NCI-H748 (cell line): ENCODE data around the gene DUOXA2.
A peak's percentile ranks its signal among the peaks of the same experiment; 100 is the strongest.
"Not testable (repeated sequence)": the region's sequence is repeated elsewhere in the genome, so short reads cannot be mapped to it uniquely, and the experiment has no call there.

ENCODE experiments used
- DNase-seq: peaks from one replicate; lab custom pipeline; 2025; ENCODE audit not compliant: unreplicated experiment; lab: John Stamatoyannopoulos, UW

DUOXA2 gene

DNA sequence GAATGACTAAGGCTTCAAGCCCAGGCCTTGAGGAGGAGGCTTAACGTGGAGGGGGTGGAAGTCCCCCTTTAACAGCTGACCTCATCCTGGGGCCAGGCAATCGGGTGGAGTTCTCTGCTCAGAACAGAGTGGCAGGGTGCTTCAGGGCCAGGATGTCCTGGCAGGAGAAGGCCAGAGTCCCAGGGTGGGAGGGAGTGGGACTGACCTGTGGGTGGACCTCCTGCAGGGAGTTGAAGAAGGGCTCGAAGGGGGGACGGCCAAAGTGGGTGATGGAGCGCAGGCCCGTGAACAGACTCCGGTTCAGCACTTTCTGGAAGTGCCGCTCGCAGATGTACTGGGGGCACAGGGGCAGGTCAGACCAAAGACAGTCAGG, 19.8 kb upstream of the DUOXA2 start:
- DNase-seq, result no peak

DNA sequence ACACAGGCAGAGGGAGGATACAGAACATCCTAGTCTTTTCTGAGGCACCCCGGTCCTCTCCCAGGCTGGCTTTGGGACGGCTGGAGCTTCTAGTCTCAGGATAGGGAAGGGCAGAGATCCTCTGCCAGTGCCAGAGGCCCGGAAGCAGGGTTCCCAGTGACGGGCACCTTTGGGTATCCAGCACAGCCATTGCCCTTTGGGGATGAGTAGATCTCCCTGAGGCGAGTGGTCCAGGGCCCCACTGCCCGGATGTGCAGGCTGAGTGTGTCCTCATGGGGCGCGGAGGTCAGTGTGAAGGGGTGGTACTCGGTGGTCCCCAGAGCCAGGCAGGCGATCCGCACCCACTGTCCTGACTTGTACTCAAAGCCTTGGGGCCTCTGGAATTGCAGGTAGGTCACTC, 18.5 kb upstream of the DUOXA2 start:
- DNase-seq, result no peak

DNA sequence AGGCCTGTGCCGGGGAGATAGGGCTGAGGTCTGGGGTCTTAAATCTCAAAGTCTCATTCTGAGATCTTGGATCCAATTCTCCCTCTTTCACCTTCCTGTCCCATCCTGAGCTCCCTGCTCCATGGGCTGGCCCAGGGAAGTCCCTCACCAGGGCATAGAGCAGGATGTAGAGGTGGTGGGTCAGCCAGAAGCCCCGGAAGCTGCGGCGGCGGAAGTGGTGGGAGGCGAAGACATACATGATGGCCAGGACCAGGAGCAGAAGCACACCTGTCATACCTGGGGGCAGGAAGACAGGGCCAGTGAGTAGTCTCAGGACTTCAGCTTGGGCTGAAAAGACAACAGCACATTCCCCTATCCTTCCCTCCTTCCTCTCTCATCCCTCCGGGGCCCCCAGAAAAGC, 16.7 kb upstream of the DUOXA2 start:
- DNase-seq, result no peak

DNA sequence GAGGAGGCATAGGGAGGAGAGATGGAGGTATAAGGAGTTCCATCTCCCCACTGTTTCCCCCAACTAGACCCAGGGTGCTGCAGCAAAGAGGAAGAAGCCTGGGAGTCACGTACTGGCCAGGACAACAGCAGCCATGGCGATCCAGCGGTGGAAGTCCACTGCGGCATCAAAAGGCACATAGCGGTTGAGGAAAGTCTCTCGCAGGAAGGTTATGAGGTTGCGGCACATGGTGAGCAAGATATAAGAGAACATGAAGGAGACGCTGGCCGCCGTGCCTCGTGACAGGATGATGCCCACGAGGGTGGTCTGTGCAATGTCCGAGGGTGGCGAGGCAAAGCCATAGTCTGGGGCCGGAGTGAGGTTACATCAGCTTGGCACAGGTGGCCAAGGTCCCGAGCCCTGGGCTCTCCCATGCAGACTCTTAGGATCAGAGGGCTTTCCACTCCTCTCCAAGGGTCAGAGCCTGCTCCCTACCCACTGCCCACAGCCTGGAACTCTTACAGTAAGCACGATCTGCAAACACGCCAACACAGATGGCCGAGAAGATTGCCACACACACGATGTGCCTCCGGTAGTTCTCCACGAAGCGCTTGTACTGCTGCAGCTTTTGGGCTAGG, 14.5 kb upstream of the DUOXA2 start:
- no peak for DNase-seq

DNA sequence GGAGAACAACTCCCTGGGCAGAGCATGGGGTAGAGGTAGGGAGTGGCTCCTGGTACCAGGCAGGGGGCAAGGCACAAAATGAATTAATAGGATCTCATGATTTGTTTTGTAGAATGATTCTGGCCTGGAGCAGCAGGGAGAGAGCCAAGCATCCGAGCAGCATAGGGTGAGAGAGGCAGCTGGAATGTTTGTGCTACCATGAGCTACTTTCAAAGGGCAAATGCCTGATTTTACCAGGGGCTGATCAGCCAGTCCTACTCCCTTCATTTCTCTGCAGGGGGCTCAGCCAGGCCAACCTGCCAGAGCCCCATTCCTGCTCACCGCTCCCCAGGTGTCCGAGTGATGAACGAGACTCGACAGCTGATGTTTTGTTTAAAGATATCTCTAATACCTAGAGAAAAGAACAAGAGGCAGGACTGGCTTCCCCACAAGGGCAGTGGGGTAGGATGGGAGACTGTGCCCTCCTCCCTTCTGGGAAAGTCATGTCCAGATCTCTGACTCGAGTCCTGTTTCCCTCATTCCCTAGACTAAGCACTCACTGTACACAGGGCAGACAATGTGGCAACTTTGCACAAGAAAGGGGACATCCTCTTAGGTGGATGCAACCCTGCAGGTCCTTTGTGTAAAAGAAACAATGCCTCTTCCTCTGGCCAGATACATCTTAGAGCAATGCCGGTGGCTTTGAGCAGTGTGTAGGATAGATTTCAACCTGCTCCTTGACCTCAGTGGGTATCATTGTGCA, 13.1 kb upstream of the DUOXA2 start:
- no peak for DNase-seq

DNA sequence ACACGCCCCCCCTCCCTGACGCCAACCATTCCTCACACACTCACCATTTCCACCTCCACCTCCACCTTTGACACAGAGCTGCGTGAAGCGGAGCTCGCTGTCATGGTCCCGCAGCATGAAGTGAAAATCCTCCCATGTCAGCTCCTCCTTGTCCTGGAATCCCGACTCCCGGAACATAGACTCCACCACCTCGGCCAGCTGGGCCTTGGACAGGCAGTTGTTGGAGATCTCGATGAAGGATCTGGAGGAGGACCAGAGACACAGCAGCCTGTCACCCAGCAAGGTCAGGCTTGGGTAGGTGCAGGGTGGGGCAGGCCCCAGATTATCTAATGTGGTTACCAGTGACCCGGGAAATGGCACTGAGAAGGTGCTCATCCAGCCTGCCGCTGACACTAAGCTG, 12.4 kb upstream of the DUOXA2 start:
- no peak for DNase-seq

DNA sequence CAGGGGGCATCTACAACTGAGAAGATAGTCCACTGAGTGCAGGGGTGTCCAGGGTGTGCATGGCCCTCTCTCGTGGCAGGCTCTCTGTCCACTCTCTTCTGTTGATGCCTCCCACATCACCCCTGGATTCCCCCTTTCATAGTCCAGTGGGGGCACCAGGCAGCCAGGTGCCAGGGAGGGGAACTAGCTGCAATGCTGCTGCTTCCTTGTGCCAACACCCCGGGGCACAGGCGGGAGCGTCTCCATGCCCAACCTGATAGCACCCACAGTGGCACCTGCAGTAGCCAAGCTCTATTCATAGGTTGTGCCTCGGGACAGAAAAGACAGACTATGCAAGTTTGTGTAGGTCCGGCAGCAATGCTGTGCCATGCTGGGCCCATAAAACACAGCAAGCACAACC, 11.9 kb upstream of the DUOXA2 start:
- no peak for DNase-seq

DNA sequence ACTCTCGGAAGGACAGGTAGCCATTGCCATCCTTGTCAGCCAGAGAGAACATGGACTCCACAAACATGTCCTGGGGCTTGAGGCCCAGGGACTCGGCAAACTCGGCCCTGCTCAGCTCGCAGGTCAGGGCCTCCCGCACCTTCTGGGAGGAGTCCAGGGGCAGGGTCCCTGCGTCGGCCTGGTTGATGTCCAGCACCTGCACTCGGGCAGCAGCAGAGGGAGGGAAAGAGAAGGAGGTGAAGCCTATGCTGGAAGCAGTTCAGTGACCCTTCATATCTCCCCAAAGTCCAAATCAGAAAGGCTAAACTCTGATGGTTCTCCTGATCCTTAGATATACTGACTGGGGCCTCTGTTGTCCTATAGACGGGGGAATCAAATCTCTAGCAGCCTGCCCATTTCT, 10.0 kb upstream of the DUOXA2 start:
- not testable (repeated sequence) for DNase-seq

DNA sequence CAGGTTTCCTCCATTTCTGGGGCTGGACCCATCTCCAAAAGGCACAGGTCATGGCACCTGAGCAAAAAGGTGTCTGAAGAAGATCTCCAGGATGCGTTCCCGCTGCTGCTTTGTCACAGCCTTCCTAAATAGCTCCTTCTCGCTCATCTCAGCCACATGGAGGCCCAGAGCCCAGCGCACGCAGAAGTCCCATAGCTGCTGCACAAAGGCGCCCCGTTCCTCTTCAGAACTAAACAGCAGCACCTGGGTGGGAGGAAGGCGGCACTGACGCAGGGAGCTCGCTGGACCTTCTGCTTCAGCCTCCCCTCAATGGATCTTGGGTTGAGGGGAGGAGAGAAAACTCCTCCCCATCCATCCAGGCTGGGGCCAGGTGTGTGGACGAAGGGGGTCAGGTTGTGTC, 8.5 kb upstream of the DUOXA2 start:
- no peak for DNase-seq

DNA sequence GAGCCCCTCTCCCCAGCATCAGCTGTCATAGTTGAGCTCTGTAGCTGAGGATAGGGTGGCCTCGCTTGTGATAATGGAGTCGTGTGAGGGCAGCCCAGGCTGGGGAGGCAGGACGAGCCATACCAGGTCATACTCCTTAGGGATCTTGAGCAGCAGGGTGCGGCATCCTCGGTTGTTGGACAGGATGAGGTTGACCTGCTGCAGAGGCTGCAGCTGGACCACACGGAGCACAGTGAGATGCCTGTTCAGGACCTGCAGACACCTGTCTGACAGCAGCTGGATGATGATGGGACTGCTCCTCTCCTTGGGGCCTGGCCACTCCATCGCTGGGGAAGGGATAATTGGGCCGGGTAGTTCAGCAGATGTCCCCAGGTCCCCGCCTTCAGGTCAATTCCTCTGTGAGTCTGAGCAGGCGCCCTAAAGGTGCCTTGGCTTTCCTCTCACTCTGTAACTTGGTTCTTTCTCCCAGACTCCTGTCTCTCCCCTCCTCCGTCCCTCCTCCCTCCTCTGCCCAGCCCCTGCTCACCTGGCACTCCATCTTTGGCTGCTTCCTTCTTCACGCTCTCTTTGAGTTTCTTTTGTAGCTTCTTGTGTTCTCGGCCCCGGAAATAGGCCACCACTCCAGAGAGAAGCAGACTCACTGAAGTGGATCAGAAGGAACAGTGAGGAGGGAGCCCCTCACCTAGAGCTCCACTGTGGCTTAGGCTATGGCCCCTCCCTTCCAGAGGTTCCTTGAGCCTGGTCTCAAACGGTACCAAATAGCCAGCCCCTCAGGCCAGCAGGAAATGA, 7.9 kb upstream of the DUOXA2 start:
- no peak for DNase-seq

DNA sequence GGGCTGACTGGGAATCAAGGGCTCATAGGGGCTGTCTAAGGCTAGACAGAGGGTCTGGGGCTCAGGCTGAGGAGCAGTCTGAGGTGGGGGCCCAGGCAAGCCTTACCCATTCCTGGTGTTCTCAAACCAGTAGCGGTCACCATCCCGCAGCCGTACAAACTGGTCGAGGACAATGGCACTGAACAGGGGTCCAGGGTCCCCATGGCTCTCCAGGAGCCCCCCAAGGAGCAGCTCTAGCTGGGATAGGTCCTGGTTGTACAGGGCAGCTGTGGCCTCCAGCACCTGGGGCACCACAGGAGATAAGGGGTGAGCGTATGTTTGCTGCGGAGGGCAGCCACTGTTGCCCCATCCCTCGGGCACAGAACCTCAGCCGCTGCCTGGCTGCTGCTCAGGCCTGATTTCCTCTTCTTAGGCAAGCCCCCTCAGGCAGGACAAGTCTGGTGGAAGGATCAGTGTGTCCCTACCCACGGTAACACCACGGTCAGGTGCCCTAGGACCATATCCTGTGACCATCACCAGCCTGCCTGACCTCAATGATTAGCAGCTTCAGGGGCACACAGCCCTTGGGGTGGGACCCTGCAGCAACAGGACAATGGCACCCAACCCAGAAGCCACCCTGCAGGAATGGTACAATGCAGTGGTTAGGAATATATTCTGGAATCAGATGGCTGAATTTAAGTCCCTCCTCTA, 6.0 kb upstream of the DUOXA2 start:
- no peak for DNase-seq

DNA sequence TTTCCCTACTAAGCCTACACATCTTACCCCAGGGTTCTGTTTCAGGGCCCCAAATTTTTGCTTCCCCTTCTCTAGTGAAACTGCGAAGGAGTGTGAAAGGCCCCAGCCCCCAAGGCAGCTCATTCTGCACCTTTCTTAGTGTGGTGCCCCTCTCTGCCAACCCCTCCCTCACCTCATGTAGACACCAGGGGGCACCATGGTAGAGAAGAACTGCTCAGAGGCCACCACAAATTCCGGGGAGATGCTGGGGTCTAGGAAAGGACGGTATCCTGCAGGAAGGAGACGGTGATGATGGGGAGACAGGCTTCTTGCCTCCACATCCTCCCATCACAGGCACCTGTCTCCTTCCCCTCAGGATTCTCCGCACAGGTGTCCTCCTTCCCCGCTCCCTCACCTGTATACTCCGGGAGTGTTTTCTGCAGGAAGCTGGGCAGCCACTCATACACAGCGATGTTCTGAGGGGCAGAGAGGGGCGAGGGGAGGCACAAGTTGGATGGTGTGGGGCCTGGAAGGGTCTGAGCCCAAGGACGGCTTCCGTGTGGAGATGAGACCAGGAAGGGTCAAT, 3.8 kb upstream of the DUOXA2 start:
- no peak for DNase-seq

DNA sequence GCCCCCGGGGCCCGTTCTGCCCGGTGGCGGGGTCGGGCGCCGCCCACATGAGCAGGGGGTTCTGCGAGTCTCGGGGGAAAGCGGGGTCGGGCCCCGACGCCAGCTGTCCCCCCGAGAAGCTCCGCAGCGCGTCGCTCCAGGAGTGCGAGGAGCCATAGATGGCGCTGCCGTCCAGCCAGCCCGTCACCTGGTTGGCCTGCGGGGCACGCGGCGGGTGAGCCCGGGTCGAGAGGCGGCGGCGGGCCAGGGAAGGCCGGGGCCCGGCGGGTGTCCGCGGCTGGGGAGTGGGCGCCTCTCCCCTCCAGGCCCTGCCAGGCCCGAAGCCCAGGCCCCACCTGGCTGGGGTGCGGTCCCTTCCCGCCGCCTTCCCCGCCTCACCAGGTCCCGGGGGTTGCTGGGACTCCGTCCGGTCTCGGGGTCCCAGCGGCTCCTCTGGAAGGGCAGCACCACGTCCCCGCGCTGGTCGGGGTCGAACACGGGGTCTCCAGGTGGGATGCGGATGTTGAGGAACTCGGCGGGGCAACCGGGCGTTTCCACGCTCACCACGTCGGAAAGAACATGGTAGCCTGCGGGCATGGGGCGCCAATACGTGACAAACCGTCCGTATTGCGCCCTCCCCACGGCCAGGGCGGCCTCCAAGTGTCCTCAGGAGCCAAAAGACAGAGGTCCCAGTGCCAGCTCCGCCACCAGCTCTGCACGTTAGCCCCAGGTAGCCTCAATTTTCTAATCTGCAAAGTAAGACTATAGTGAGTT, 2.6 kb upstream of the DUOXA2 start:
- no peak for DNase-seq

DNA sequence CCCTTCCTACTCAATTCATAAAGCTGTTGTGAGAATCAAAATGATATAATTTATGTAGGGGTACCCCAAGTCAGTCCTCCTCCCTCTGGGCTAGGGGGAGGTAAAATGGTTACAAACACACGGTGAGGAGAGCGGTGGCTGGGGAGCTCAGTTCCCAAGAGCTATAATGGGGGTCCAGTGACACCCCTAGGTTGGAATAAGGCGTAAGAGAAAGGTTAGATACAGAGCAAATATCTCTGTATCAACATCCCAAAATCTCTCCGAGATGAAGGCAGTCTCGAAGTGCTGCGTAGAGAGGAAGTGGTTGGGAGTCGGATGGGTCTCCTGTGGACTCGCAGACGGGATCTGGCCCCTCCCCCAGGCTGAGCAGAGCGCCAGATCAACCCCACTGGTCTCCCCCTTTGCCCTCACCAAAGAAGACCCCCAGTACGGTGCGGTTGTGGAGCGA, 2.0 kb upstream of the DUOXA2 start:
- peak; percentile 23 for DNase-seq

DNA sequence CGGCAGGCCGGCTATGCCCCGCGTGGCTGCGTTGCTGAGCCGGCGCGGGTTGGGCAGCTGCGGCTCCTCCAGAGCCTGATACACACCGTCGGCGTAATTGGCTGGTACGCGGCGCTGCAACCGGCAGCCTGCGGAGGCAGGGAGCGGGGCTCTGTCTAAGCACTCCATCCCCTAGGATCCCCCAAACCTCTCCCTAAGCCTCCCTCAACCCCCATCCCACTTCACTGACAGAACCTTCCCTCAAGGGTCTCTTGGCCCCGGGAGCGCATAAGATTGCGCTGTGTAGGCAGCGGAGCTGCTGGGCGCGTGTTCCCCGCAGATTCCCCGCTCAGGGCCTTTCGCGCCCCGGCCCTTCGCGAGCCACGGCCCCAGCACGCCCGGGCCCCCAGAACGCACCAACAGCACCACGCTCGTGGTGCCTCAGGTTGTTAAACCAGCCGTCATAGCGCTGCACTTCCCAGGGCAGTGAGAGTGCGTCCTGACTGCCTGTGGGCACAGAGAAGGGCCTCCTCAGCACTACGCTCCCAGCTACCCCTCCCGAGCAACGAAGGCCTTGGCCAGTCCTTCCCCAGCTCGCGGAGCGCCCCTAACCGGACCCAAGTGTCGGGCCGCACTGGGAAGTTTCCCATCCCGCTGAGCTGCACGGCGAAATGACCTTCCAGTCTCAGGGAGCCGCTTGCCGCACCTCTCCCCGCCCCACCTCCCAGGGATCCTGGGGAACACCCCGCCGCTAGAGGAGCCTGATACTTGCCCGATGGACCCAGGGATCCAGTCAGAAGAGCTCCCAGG, 1.3 kb upstream of the DUOXA2 start:
- peak; percentile 28 for DNase-seq

DNA sequence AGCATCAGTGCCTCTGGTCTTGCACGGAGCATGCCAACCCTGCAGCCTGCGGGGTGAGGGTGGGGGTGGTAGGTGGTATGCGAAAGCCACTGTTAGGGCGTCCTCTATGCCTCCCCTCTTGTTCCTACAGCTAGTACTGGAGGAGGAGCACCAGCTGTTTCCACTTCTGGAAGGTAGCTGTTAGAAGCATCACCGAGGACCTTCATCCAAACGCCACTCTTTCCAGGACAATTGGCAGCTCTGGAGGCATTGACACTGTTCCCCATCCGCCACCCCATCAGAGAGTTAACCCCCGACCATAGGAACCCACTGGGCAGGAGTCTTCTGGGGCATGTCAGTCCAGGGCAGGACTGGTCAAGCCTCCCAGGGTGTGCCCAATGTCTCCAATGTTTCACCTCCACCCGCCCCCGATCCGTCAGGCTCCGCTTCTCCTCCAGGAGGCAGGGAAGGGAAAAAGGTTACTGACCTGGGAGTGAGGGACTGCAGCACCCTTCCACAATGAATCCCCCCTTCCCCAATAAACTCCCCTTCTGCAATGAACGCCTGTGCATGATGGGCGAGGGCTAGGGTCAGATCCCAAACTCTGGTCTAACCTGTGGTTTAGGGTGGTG, 641 bp upstream of the DUOXA2 start:
- no peak for DNase-seq

DNA sequence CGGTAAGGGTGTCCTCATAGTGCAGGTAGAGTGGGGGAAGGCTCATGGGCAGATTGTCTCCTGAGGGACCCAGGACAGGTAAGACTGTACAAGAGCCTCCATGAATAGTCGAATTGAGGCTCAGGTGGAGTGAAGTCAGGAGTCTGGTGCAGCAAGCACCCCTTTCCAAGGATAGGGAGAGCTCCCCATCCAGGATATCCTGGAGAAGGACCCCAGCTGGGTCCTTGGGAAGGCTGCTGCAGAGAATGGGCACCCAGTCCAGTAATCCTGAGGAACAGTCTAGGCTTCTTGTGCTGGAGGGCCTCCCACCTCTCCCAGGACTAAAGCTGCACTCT, 592 bp downstream of the DUOXA2 start:
- no peak for DNase-seq

DNA sequence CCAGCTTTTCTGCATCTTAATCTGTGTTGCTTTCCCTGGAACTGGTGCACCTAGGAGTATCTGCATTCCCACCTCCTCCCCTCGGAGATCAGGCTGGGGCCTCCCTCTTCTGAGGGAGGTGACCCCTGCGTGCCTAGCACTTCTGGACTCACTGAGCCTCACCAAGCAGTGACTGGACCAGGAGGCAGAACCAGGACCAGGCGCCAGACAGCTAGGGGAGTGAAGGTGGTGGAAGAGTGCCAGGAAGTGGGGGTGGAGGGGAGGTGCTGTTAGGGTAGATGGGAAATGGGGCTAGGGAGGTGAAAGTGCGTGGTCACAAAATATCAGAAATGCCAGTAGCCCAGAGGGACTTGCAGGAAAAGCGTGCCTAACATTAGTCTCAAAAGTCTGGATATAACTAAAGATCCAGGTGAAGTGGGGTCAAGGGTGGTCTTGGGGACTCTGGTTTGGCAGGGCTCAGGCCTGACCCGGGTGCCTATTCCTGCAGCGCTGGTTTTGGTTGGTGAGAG, 1.2 kb downstream of the DUOXA2 start:
- no peak for DNase-seq

DNA sequence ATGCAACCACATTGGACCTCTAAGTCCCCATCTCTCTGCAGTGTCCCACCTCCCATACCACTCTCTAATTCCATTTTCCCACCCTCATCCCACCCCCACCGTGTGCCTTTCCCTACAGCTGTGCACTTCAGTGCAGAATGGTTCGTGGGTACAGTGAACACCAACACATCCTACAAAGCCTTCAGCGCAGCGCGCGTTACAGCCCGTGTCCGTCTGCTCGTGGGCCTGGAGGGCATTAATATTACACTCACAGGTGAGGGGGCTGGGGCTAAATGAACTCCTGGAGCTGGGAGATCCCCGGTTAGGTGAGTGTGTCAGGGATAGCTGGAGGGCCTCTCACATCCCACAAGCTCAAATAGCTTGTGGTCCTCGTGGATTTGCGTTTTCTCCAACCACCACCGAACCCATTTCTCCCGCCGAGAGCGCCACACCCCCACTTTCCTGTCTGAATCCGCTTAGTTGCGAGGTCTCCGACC, 1.9 kb downstream of the DUOXA2 start:
- DNase-seq, result no peak
